Inflammatory macrophage (primary cell): ENCODE data around the gene EPN2.

Source experiments
- DNase-seq, 2 donors: peaks; one replicate each; pipeline ENCODE4 v3.0.0-alpha.2; 2020 to 2022

EPN2 gene

DNA sequence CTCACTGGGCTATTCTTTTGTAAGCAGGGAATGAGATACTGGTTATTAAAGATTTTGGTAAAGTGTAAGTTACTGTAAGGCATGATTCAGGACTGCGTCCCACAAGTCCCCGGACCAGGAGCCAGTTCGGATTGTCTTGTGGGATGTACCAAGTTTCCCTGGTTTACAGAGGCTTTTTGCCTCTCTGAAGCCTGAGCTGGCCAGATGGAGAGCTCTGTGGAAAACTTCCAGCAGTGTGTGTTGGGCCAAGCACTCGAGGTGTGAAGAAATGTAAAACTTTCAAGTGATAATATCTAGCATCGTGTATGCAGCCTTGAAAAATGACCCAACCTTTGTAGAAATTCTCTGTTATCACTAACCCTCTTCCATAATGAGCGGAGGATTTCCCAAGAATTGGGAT is 2.4 kb downstream of the EPN2 start:
- DNase-seq: no peak

DNA sequence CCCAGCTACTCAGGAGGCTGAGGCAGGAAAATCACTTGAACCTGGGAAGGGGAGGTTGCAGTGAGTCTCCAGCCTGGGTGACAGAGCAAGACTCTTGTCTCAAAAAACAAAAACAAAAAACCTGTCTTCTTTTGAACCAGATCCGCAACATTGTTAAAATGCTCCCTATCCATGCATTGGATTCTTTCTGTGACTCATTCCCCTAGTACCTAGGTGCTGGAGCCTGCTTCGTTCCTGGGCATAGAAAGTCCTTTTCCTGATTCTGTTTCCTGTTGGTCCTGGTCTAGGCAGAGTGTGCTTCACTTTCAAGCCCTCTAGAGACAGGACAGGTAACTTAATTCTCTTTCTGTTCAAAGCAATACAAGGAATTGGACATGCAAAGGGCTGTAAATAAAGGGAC is 5.2 kb downstream of the EPN2 start:
- DNase-seq: no peak

DNA sequence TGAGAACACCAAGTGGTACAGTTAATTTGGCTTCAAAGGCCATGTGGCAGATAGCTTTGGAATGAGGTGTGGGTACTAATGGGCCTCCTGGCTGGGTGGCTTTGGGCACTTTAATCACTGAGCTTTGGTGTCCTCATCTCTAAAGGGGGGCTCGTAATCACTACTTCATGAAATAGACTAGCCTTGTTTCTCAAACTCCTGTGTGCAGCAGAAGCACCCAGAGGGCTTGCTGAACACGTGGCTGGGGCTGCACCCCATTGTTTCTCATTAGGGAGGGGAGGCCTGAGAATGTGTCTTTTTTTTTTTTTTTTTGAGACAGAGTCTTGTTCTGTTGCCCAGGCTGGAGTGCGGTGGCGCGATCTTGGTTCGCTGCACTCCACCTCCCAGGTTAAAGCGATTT is 5.8 kb downstream of the EPN2 start:
- DNase-seq: no peak

DNA sequence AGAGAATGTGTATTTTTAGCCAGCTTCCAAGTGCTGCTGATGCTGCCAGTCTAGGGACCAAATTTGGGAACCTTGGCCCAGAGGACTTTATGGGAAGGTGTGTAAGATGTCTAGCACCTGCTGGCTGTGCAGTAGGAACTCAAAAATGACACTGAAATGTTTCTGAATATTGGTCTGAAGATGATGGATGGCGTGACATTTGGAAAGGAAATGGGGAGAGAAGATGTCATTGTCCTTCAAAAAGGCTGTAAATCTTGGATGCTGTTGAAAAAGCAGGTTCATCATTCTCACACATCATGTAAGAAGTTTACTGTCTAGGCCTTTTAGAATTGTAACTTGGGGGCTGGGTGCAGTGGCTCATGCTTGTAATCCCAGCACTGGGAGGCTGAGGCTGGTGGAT is 6.7 kb downstream of the EPN2 start:
- no peak for DNase-seq

DNA sequence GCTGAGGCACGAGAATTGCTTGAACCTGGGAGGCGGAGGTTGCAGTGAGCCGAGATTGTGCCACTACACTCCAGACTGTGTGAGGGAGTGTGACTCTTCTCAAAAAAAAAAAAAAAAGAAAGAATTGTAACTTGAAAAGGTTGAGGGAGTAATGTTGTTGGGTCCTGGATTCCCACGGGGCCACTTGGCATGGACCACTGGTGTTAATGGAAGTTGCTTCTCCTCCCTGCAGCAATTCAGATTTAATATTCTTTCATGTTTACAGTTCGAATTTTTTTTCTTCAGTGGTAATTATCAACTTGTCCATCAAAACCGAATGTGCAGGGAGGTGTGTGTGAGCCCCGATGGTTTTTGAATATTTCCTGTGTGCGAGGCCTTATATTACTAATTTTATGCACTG is 7.2 kb downstream of the EPN2 start:
- DNase-seq: no peak

DNA sequence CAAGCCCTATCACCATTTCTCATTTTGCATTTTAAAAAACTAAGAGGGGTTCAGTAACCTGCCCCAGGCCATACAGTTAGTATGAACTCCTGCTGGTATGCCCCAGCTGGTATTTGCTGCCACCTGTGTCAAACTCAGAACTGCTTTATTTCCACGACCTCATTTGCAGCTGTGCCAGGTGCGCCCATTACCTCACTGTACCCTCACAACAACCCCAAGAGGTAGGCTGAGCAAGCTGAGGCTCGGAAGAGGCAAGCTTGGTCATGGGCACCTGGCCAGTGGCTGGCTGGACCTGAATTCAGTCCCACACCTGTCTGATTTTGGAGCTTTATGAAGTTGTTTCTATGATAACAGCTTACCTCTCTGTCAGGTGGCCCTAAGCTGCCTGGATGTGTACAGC is 7.6 kb downstream of the EPN2 start:
- DNase-seq: no peak

DNA sequence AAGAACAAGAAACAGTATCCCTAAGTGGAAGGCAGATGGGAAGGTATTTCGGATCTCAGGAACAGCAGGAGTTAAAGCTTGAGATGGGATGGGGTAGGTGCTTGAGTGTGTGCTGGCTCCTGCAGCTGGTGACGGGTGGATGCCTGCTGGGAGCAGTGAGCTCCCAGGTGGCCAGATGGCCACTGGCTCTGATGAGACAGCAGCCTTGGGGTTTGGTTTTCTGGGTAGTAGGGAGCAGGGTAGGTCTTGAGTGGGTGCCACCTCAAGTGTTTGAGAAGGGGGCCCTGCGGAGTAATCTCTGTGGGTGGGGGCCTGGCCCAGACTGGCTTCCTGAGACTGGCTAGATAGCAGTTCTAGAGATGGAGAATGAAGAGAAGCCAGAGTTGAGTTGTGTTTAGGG is 10.3 kb downstream of the EPN2 start:
- no peak for DNase-seq

DNA sequence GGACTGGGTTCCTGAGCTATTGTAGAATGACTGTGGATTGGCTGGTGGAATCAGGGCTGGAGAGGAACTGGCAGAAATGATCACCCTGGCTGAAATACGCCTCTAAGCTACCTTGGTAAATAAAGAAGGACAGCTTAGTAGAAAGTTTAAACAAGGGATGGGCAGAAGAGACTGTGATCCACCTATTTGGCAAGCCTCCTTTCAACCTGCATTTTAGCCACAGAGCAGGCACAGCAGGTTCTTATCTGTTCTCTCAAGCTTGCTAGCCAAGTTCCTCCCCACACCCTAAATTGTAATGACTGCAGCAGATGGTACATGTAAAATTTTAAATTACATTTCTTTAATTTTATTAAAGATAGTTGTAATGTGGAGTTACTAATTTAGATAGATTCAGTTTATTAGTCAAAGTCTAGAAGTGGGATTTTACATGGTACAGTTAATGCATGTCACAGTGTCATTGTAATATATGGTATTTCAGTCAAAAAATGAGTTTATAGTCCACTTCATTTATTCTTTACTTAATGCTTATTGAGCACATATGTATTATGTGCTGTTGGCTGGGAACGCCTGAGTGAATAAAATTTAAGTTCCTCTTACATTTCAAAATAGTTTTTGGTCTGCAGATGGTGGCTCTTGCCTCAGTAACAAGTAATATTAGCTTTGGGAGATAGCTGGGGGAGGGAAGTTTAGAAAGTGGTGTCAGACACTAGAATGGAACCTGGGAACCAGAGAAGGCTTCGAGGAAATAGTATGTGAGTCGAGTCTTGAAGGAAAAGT is 11.2 kb downstream of the EPN2 start:
- peak; percentile 23 to 33 for DNase-seq

DNA sequence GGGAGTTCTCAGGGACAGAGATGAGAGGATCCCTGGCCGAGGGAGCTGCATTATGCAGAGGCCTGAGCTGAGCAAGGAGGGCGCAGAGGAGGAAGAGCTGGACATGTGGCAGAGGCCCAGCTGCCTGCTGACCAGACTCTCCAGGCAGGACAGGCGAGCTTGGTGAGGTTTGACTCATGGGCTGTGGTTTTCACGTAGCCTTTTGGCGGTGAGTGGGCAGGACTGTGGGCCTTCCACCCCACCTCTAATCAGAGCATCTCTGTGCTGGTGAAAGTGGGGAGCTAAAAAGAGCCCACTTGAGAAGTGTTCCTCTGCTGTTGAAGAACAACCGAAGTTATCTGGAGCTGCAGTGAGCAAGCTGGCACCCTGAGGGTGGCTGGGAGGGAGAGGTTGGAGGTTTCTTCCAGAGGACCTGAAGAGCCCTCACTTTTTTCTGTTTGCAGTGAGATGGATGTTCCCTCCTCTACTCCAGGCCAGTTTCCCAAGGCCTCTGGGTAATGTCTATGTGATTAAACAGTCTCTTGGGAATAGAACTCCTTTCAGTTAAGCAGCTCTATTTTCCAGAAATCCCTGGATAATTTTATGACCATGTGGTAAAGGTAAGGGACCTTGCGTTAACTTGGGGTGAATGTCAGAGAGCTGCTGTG is 11.9 kb downstream of the EPN2 start:
- peak in 1 of 2 donors; percentile 29 for DNase-seq

DNA sequence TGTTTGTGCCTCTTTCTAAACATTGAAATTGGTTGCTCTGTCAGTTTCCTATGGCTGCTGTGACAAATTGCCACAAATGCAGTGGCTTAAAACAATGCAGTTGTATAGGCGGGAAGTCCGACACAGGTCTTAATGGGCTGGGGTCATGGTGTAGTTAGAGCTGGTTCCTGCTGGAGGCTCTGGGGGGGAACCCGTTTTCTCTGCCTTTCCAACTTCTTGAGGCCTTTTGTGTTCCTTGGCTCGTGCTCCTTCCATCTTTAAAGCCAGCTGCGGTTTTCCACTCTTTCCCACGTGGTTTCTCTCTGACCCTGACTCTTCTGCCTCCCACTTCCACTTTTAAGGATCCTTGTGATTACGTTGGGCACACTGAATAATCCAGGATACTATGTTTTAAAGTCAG is 12.5 kb downstream of the EPN2 start:
- no peak for DNase-seq

DNA sequence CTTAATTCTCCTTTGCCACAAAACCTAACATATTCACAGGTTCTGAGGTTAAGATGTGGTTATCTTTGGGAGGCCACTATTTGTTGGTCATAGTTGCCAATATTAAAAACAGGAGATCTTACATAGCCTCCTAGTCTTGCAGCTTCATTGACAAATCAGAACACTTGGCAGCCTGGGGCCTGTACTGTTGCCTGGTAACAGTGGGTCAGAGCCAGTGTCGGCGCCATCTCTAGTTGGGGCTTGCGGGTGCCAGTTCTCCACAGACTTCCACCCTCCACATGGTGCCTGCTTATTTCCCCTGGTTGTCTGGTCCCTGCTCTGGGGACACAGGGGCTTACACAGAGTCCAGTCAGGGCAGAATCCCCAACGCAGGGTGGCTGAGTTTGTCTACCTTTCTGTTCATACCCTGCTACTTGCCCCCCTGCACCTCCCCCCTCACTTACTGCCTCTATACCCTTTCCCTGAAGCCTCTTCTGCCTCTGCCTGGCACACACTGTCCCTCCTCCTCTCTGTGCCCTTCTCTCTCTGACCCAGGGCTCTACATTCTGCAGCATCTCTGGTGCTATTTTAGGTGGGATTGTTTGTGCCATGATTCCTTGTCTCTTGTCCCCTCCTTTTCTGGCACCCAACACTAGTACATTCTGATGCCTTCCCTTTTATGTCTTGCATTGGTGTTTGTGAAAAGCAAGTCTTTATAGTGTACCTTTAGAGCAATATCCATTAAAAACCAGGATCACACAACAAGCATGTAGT is 13.4 kb downstream of the EPN2 start:
- DNase-seq: no peak

DNA sequence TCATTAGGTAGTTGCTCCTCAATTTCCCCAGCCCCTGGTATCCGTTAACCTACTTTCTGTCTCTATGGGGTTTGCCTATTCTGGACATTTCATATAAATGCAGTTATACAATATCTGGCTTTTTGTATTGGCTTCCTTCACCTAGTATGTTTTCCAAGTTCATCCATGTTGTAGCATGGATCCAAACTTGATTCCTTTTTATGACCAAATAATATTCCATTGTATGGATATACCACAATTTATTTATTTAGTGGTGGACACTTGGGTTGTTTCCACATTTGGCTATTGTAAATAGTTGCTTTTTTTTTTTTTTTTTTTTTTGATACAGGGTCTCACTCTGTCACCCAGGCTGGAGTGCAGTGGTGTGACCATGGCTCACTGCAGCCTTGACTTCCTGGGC is 15.9 kb downstream of the EPN2 start:
- no peak for DNase-seq

DNA sequence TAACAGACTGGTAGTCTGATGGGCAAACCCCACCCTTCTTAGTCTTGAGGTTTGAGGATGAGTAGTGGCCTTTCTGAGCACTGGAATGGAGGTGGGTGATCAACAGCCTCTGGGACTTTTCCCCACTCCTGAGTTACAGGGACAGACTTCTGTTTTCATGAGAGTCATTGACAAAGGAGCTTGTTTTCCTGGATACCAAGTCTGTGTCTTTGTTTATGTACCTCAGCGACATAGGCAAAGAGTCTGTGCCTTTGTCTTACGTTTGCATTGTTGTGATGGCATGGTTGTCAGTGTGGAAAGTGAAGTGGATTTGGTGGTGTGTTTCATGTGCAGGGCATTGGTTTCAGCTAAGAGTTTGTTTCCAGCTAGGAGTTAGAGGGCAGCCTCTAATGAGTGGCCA is 17.5 kb downstream of the EPN2 start:
- no peak for DNase-seq

DNA sequence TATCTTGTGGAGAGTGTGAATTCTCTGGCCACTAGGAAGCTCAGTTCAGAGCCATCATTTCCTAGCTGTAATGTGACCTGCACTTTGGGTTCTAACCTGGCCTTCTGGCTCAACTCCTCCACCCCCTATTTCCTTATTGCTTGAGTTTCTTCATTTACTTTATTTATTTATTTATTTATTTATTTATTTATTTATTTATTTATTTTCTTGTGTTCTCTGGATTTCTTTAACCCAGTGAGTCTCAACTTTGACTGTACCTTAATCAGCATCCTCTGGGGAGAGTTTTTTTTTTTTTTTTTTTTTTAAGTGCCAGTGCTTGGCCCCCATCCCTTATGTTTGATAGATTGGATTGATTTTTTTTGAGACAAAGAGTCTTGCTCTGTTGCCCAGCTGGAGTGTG is 18.1 kb downstream of the EPN2 start:
- DNase-seq: no peak

DNA sequence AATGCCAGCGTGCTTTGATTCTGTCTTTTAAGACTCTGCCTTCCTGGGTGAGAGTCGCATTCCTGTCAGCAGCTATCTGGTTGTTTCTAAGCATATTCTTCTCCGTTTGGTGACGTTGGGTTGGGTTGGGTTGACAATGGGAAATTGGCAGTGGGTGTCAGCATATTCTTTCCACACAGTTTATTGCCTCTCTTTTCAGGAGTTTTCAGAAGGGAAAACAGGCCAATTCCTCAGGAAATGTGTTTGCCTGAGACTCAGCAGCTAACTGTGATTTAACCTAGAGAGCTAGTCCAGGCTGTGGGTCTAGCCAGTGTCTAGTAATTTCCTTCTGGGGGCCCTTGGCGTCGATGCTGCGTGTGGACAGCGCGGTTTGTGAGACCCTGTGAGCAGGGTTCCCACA is 21.2 kb downstream of the EPN2 start:
- no peak for DNase-seq

DNA sequence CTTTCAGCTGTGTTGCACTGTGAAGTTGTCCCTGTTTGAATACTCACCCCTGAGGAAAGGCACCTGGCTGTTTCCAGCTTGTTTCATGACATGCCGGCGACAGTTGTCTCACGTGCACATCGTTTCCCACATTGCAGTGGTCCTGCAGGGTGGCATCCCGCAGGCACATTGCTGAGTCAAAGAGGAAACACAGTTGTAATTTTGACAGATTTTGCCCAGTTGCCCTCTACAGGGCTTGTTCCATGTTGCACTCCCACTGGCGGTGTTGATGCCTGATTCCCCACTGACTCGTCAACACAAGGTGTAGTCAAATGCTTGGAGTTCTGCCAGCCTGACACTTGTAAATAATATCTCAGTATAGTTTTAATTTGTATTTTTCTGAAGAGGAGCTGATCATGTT is 23.8 kb downstream of the EPN2 start:
- DNase-seq: peak; percentile 17 to 24

DNA sequence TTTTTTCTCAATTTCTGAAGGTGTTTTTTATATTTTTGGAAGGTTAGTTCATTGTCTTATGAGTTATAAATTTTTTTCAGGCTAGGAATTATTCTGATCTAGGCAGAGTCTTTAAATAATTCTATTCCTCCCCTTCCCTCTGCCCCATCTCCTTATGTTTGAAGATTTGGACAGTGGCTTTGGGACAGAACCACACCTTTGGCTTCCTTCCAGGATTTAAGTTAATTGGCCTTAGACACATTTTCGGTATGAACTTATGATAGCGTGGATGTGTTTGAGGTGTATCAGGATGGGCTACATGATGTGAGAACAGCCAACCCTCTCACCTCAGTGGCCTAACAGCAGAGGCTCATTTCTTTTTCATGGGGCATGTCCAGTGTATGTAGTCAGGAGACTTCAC is 24.3 kb downstream of the EPN2 start:
- DNase-seq: no peak

DNA sequence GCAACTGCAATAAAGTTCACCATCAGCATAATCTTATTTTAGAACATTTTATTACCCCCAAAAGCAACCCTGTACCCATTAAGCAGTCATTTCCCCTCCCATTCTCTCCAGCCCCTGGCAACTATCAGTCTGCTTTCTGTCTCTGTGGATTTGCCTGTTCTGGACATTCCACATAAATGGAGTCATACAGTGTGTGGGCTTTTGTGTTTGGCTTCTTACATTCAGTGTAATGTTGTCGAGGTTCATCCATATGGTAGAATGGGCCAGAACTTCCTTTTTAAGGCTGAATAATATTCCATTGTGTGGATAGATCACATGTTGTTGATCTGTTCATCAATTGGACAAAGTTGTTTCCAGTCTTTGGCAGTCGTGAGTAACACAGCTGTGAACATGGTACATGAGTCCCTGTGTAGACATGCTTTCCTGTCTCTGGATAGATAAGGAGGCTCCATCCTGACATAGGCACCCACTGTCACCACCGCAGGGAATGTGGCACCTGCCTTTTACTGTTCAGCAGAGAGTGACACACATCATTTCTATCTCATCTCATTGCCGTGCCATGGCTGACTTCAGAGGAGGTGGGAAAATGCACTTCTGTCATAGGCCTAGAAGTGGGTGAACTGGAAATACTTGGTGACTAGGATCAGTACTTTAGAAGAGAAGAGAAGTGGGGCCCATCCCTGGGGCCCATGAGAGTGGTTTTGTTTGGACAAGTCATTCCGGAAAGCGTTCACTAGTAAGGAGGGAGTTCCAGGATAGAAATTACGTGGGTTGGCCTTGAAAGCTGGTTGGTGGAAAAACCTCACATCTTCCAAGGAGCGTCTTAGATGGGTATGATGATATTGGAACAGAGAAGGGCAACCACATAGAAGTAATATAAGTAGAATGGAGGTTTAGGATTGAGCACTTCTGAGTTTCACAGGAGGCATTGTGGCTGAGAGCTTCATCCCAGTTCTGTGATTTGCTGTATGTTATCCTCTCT is 25.8 kb downstream of the EPN2 start:
- no peak for DNase-seq

DNA sequence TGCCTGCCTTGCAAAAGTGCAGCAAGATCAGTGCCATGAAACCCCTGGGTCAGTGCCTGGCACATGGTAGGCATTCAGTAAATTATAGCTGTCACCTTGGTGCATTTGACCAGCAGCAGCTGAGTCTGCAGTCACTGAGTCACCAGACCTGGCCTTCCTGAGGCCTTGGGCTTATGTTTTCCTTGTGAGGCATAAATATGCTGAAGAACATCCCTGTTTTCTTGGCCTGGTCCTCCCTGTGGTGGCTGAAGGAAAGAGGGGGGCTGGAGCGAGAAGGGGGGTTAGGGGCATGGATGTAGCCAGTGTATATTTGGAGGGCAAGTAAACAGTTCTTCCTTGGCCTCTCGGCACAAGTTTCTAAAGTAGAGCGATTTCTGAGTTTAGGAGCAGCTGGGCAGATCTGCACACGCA is 26.5 kb downstream of the EPN2 start:
- no peak for DNase-seq

DNA sequence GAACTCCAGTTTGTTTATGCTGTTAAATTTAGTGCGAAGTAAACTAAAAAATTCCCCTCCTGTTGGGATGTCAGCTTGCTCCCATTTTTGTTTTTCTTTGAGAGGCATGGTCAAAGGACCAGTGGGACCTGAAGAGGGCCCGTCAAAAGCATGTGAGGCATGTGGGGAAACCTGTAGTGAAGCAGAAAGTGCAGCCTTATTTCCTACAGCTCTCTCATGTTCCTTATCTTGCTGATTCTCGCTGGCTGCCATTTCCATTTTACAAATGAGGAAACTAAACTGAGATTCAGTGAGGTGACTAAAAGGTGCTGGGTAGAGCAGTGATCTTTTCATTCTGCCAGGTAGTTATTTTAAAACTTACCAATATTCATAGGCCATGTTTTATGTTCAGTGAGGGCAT is 27.1 kb downstream of the EPN2 start:
- no peak for DNase-seq

DNA sequence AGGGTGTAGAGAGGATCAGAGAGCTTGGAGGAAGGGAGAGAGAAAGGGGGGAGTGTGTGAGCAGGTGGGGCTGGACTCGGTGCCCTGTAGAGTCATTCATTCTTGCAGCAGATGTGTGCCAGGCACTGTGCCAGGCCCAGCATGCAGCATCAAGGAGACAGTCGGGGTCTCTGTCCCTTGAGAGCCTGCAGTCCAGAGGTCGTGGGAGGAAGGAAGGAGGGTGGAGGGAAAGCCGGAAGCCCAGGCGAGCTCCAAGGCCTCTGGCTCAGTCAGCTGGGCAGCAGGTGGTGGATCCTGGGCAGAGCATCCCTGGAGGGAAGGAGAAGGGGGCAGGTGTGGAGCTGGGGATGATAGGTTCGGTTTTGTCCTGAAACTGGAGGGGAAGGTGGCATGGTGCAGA is 27.5 kb downstream of the EPN2 start:
- no peak for DNase-seq

DNA sequence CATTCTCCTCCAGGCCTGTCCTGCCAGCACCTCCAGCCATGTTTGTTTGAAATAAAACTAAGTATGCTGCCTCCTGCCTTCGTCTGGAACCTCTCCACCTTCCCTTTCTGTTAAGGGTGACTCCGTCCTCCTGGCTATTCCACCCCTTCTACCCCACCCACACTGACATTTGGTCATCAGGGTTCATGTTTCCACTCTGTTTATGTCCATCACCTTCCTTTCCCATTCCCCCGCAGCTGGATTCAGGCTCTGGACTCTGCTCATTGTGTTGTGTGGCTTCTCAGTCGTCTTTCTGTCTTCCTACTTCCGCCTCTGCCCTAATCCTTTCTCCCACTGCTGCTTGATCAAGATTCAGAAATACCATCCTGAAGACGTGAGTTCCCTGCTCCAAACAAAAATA is 28.6 kb downstream of the EPN2 start:
- DNase-seq: no peak

DNA sequence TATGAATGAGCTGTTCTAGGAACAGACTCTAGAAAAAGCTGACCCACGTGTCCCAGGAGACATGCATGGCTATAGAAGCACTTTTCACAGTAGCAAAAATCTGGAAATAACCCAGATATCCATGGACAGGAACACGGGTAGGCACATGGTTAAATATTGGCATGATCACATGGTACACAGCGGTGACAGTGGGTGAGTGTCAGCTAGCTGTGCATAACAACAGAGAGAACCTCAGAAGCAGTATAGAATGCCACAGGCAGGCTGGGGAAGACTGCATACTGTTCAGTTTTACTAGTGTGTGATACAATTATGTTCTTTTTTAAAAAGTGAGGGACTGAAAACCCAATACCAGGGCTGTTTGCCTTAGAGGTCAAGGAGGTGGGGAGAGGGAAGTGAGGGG is 31.4 kb downstream of the EPN2 start:
- no peak for DNase-seq
